HG02938 (cell line): Measurements from ENCODE around the gene PPP1R2C.

Experiments
- ATAC-seq: cut with Tn5 transposase; IDR thresholded peaks from one replicate; pipeline ENCODE4 v1.9.1; 2021; ENCODE audit warnings: mild to moderate bottlenecking, moderate library complexity; ENCODE audit not compliant: unreplicated experiment

PPP1R2C gene

DNA sequence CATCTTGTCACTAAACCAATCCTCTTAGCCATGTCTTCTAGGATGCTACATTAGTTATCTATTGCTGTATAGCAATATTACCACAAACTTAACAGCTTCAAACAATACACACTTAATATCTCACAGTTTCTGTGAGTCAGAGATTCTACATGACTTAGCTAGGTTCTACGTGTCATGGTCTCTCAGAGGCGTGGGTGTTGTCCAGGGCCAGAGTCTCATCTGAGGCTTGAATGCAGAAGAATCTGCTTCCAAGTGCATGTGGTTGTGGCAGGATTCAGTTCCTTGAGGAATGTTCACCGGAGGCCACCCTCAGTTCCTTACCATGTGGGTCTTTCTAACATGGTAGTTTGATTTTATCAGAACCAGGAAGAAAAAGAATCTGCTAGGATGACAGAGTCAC is 26.4 kb downstream of the PPP1R2C start:
- no peak for ATAC-seq

DNA sequence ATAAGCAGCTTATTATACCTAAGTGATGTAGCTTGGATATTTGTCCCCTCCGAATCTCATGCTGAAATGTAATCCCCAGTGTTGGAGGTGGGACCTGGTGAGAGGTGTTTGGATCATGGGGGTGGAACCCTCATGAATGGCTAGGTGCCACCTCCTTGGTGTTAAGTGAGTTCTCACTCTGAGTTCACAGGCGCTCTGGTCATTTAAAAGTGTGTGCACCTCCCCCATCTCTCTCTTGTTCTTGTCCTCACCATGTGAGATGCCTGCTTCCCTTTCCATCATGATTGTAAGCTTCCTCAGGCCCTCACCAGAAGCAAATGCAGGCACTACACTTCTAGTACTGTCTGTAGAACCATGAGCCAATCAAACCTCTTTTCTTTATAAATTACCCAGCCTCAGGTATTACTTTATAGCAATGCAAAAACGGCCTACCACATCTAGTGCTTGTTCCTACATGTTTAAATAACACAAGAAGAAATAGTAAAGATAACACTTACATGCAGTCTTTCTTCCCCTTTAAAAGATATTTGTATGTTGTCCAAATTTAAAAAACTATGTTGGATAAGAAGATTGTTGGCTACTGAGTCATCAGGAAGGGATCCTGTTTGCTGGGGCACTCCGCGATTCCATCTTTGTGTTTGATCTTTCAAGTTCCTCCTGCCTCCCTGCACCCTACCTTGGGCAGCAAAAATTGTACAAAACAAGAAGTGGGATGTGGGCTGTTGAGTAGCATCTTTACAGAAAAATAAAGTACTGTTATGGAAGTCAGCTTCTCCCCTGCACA is 29.7 kb downstream of the PPP1R2C start:
- ATAC-seq, result no peak

DNA sequence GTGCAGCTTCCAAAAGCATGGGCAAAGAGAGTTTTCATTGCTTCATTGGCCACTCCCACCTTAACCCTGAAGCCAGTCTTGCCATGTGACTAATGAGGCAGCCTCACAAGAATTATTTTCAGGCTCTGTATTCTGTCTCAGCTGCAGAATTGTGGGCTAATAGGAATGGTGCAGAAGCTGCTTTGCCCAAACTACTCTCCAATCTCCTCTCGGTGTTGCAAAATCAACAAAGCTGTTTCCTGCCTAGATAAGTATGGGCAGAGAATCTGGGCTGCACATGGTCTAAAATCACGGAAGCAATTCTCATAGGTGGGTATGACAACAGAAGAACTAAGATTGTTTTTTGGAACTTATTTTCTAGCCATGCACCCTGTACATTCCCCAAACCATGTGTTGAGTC is 31.4 kb downstream of the PPP1R2C start:
- no peak for ATAC-seq

DNA sequence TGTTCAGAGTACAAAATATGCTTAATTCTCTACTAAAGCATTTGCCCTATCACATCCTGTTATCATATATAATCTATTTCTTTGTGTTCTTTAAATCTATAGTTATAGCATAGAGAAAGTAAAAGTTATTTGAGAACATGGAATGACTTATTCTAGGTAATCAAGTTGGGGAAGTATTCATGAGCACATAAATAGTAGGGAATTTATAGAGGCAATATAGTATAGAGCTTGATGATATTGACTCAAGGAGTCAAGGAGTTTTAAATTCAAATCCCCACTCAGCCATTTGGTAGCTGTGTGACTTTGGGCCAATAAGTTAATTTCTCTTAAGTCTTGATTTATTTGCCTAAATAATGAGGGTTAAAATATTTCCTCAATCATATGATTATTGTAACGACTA is 37.5 kb downstream of the PPP1R2C start:
- no peak for ATAC-seq

DNA sequence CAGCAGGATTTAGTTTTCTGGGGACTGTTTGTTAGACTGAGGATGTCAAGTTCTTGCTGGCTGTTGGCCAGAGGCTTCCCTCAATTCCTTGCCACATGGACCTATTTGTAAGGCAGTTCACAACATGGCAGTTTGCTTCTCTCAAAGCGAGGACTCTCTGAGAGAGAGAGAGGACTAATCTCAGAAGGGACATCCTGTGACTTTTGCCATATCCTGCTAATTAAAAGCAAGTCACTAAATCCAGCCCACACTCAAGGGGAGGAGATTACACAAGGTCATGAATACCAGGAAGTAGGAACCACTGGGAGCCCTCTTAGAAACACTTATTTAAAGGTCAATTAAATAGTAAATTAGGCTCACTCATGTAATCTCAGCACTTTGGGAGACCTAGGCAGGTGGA is 38.2 kb downstream of the PPP1R2C start:
- ATAC-seq, result no peak

DNA sequence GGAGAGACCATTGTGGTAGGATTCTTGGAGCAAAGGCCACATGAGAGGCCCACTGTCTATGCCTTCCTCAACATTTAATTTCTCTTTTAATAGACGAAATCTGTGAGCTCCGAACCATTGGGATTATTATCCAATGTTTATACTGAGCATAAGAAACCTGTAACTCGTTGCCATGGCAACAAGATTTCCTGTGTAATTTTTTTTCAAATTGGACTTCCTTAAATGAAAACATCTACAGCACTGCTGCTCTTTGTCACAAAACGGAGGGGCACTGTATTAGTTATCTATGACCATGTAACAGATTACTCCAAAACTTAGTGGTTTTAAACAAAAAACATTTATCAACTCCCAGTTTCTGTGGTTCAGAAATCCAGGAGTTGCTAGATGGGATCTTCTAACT is 38.7 kb downstream of the PPP1R2C start:
- no peak for ATAC-seq

DNA sequence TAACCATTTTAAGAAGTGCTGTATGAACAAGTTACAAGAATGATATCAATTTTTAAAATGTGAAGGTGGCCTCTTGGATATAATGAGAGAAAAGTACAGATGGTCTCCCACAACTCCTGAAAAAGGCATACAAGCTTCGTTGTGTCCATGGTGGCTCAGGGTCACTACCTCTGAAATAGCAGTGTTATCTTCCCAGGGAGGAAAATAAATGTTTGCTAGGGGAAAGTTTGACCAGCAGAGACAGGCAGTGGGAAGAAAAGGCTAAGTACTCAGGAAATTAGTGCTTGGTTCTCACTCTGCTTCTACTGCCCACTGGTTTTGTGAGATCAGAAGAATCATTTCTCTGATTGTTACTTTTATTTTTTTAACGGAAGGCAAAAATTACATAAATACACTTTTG is 39.4 kb downstream of the PPP1R2C start:
- ATAC-seq, result no peak

DNA sequence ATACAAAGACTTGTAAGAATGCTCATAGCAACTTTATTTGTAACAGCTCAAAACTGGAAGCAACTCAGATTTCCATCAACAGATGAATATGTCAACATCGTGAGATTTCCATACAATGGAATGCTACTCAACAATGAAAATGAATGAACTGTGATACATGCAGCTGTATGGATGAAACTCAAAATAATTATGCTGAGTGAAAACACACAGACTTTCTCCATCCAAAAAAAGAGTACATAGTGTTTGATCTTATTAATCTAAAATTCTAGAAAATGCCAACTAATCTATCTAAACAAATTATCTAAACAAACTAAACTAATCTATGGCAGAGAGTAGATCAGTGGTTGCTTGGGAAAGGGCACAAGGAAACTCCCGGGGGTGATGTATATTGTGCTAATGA is 42.7 kb downstream of the PPP1R2C start:
- no peak for ATAC-seq

DNA sequence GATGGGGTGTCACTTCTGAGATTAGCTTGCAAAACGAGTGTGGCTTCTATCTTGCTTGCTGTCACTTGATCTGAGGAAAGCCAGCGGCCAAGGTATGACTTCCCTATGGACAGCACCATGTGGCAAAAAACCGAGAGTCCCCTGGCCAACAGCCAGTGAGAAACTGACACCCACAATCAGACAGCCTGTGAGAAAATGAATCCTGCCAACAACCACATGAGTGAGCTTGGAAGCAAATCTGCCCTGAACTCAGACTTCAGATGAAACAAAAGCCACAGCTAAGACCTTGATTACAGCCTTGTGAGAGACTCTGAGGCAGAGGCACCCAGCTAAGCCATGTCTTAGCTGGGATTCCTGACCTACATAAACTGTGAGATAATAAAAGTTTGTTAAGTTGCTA is 45.5 kb downstream of the PPP1R2C start:
- no peak for ATAC-seq
